ENCODE results near the gene FNBP1. TPM values are rescaled to one million over a fixed set of nuclear protein-coding genes. Genes with fewer than 3 reads are reported as not detected.

Gene FNBP1
- total RNA-seq, 1 experiment from 2014 or later, result 43.6 TPM

GRCh38 chr9:129958796-129959195, 84.2 kb downstream of the FNBP1 start (continued):
- TF ChIP-seq MYBL2 (CRISPR knock-in tag; IDR thresholded peaks at IDR 0.05) (no peak), JAZF1 (CRISPR knock-in tag; IDR thresholded peaks at IDR 0.05) (no peak), NR1H2 (CRISPR knock-in tag; IDR thresholded peaks at IDR 0.05) (no peak), ZNF138 (CRISPR knock-in tag; conservative IDR thresholded peaks at IDR 0.05) (no peak), NR3C1 (CRISPR knock-in tag; conservative IDR thresholded peaks at IDR 0.05; ENCODE audit: low read depth) (no peak), GRHL2 (CRISPR knock-in tag; IDR thresholded peaks at IDR 0.05; ENCODE audit: insufficient replicate concordance, severe bottlenecking) (no peak)

GRCh38 chr9:129954868-129955550, 88.0 kb downstream of the FNBP1 start:
- ChIA-PET POLR2A (no interaction called here), CTCF (interaction anchor here (0.9 kb wide), 1 partner anchor 16 kb away, joined by 3 read pairs; no protein-coding TSS in a partner anchor)
- DNase-seq (ENCODE audit: low spot score) (no peak), ATAC-seq (no peak)
- Mint-ChIP-seq H3K27ac (peak overlapping the region; percentile 51; the same call in 1 of the 2 replicates), H3K4me1 (no peaks in the 10 kb centered on the region), H3K36me3 (peaks cover 16% of the 10 kb centered on the region), H3K4me3 (no peak overlapping the region), H3K27me3 (ENCODE audit: low read depth) (no peaks in the 10 kb centered on the region), H3K9me3 (no peaks in the 10 kb centered on the region)
- TF ChIP-seq ATF2 (CRISPR knock-in tag; IDR thresholded peaks at IDR 0.05; ENCODE audit: borderline replicate concordance, low read depth) (no peak), USF2 (CRISPR knock-in tag; IDR thresholded peaks at IDR 0.05) (no peak), ZNF416 (CRISPR knock-in tag; IDR thresholded peaks at IDR 0.05) (no peak), ZNF121 (CRISPR knock-in tag; IDR thresholded peaks at IDR 0.05) (no peak), ATF3 (CRISPR knock-in tag; conservative IDR thresholded peaks at IDR 0.05) (no peak)

- Mint-ChIP-seq H3K9me3 (no peaks in the 10 kb centered on the region), H3K27ac (no peak overlapping the region), H3K27me3 (ENCODE audit: low read depth) (no peaks in the 10 kb centered on the region), H3K4me3 (no peak overlapping the region), H3K4me1 (no peaks in the 10 kb centered on the region), H3K36me3 (peaks cover 16% of the 10 kb centered on the region)
- CTCF ChIA-PET, result no interaction called here
- POLR2A ChIA-PET, result no interaction called here
- ATAC-seq, result no peak
- no peak for DNase-seq (ENCODE audit: low spot score)
- TF ChIP-seq FOXK1 (CRISPR knock-in tag; IDR thresholded peaks at IDR 0.05) (no peak), ZNF396 (CRISPR knock-in tag; IDR thresholded peaks at IDR 0.05; ENCODE audit: borderline replicate concordance) (no peak), ZNF263 (CRISPR knock-in tag; IDR thresholded peaks at IDR 0.05; ENCODE audit: low read depth) (no peak), MAX (CRISPR knock-in tag; IDR thresholded peaks at IDR 0.05) (no peak), MYBL2 (CRISPR knock-in tag; IDR thresholded peaks at IDR 0.05) (no peak), OVOL2 (CRISPR knock-in tag; IDR thresholded peaks at IDR 0.05; ENCODE audit: borderline replicate concordance) (no peak), JAZF1 (CRISPR knock-in tag; IDR thresholded peaks at IDR 0.05) (no peak), ZMAT4 (CRISPR knock-in tag; IDR thresholded peaks at IDR 0.05) (no peak), SP1 (CRISPR knock-in tag; conservative IDR thresholded peaks at IDR 0.05) (no peak), ZNF416 (CRISPR knock-in tag; IDR thresholded peaks at IDR 0.05) (no peak), ZNF317 (CRISPR knock-in tag; IDR thresholded peaks at IDR 0.05; ENCODE audit: borderline replicate concordance, low read depth) (no peak), TEAD1 (CRISPR knock-in tag; IDR thresholded peaks at IDR 0.05) (no peak), ZNF512 (CRISPR knock-in tag; IDR thresholded peaks at IDR 0.05; ENCODE audit: borderline replicate concordance) (no peak), ERG (CRISPR knock-in tag; IDR thresholded peaks at IDR 0.05) (no peak)
Observed at GRCh38 chr9:129953736-129954135, 89.3 kb downstream of the FNBP1 start.
